KMS-11 (cell line): ENCODE results near the gene GRID2.

Source experiments
- H2AFZ ChIP-seq: fragments of 200-600 bp; sonication (generic); 2 replicates; pipeline ENCODE4 v1.6.1; 2016; ENCODE audit warnings: antibody characterized with exemption, mixed run types, low read depth
- H3K27ac ChIP-seq: fragments of 200-600 bp; sonication (generic); 2 replicates; pipeline ENCODE4 v1.6.1; 2016; ENCODE audit warnings: mild to moderate bottlenecking, mixed run types
- H3K27me3 ChIP-seq: fragments of 200-600 bp; sonication (generic); 2 replicates; pipeline ENCODE4 v1.6.1; 2017; ENCODE audit warnings: mild to moderate bottlenecking, low read depth, mixed run types, moderate library complexity; ENCODE audit not compliant: insufficient read depth
- H3K36me3 ChIP-seq: fragments of 200-600 bp; sonication (generic); 2 replicates; pipeline ENCODE4 v1.6.1; 2017; ENCODE audit warnings: mild to moderate bottlenecking, mixed run types; ENCODE audit not compliant: insufficient read depth
- H3K4me1 ChIP-seq: fragments of 200-600 bp; sonication (generic); 2 replicates; pipeline ENCODE4 v1.6.1; 2016; ENCODE audit warnings: mild to moderate bottlenecking, low read depth, mixed run types; ENCODE audit not compliant: poor library complexity, severe bottlenecking
- H3K4me2 ChIP-seq: fragments of 200-600 bp; sonication (generic); 2 replicates; pipeline ENCODE4 v1.7.0; 2016; ENCODE audit warnings: mild to moderate bottlenecking, mixed run types
- H3K4me3 ChIP-seq: fragments of 200-600 bp; sonication (generic); IDR thresholded peaks from 2 replicates; pipeline ENCODE4 v1.6.1; 2017; ENCODE audit warnings: low read depth, low read length, mixed read lengths; ENCODE audit not compliant: insufficient read depth
- H3K79me2 ChIP-seq: fragments of 200-600 bp; sonication (generic); 2 replicates; pipeline ENCODE4 v1.6.1; 2016; ENCODE audit warnings: low read depth, mixed run types; ENCODE audit not compliant: insufficient read depth
- H3K9ac ChIP-seq: fragments of 200-600 bp; sonication (generic); 2 replicates; pipeline ENCODE4 v1.6.1; 2016; ENCODE audit warnings: mild to moderate bottlenecking, mixed run types
- H4K20me1 ChIP-seq: fragments of 200-600 bp; sonication (generic); 2 replicates; pipeline ENCODE4 v1.6.1; 2016; ENCODE audit warnings: mild to moderate bottlenecking, mixed run types; ENCODE audit not compliant: insufficient read depth
- TF ChIP-seq, protein P1 (sequence below): fragments of 200-600 bp; sonication (generic); conservative IDR thresholded peaks from 2 replicates; pipeline ENCODE4 v1.6.1; 2017; ENCODE audit warnings: low read depth, mild to moderate bottlenecking, antibody characterized with exemption, low read length, moderate library complexity, mixed read lengths

The GRID2 gene

DNA sequence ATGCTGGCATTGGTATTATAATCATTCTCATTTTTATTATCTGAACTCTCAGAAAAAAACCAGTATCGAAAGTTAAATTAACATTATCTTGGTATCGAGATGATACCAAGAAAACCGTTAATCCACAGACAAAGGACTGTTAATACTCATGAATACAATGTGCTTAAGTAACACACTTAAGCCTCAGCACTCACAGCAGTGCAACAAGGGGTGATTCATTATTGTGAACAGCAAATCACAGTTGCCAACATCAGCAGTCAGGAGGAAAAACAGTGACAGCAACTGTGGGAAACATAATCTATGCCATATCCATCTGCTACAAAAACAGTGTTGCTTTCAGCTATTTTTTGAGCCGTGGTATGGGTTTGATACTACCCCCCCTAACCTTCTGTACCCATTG, 1313.8 kb downstream of the GRID2 start:
- TF ChIP-seq, protein P1, sequence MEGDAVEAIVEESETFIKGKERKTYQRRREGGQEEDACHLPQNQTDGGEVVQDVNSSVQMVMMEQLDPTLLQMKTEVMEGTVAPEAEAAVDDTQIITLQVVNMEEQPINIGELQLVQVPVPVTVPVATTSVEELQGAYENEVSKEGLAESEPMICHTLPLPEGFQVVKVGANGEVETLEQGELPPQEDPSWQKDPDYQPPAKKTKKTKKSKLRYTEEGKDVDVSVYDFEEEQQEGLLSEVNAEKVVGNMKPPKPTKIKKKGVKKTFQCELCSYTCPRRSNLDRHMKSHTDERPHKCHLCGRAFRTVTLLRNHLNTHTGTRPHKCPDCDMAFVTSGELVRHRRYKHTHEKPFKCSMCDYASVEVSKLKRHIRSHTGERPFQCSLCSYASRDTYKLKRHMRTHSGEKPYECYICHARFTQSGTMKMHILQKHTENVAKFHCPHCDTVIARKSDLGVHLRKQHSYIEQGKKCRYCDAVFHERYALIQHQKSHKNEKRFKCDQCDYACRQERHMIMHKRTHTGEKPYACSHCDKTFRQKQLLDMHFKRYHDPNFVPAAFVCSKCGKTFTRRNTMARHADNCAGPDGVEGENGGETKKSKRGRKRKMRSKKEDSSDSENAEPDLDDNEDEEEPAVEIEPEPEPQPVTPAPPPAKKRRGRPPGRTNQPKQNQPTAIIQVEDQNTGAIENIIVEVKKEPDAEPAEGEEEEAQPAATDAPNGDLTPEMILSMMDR = no peak
- Histone ChIP-seq H3K4me1 (no peaks in the 10 kb centered on the region), H3K9ac (no peak overlapping the region), H2AFZ (no peak overlapping the region), H4K20me1 (no peaks in the 10 kb centered on the region), H3K4me2 (no peak overlapping the region), H3K27me3 (no peaks in the 10 kb centered on the region), H3K36me3 (no peaks in the 10 kb centered on the region), H3K79me2 (no peaks in the 10 kb centered on the region), H3K27ac (no peak overlapping the region), H3K4me3 (no peak overlapping the region)

DNA sequence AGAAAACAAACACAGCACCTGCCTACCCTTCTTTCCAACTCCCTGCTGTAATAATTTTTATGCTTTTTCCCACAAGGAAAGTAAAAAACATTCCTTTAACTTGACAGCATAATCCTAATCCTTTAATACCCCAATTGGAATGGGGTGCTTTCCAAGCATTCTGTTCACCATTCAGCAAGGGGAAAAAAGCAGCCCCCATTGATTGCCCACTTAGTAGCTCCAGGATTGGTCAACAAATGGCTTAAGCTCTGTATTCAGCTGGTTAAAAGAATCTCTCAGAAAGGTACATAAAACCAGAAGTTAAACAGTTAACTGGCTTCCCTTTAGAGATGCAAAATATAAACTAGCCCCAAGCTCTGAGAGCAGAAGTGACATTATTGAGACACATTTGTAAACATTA, 1330.0 kb downstream of the GRID2 start:
- Histone ChIP-seq H2AFZ (no peak overlapping the region), H3K36me3 (no peaks in the 10 kb centered on the region), H3K4me2 (no peak overlapping the region), H3K27ac (no peak overlapping the region), H3K79me2 (no peaks in the 10 kb centered on the region), H3K4me3 (no peak overlapping the region), H4K20me1 (no peaks in the 10 kb centered on the region), H3K9ac (no peak overlapping the region), H3K27me3 (no peaks in the 10 kb centered on the region), H3K4me1 (no peaks in the 10 kb centered on the region)
- TF ChIP-seq, protein P1 = no peak

DNA sequence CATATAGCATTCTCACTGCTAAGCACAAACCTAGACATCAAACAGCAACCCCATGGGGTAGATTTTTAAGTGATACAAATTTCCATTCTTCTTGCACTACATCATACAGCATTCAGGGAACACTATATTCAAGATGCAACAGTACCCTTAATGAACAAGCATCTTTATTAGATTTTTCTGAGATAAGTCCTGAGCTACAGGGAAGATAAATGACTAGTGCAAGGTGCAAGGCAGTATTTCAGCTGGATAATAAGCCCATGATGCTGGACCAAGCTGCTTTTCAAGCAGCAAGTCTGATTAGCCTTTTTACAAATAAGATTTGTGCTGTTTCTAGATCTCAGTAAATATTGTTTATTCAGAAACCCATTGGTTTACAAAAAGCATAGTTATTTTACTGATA, 1332.2 kb downstream of the GRID2 start:
- no peak overlapping the region for H3K4me2 ChIP-seq
- no peak overlapping the region for H3K4me3 ChIP-seq
- H4K20me1 ChIP-seq = no peaks in the 10 kb centered on the region
- H3K9ac ChIP-seq = no peak overlapping the region
- H3K27me3 ChIP-seq = no peaks in the 10 kb centered on the region
- H3K79me2 ChIP-seq = no peaks in the 10 kb centered on the region
- no peaks in the 10 kb centered on the region for H3K36me3 ChIP-seq
- H2AFZ ChIP-seq = no peak overlapping the region
- H3K4me1 ChIP-seq = no peaks in the 10 kb centered on the region
- H3K27ac ChIP-seq = no peak overlapping the region
- TF ChIP-seq, protein P1 = no peak

DNA sequence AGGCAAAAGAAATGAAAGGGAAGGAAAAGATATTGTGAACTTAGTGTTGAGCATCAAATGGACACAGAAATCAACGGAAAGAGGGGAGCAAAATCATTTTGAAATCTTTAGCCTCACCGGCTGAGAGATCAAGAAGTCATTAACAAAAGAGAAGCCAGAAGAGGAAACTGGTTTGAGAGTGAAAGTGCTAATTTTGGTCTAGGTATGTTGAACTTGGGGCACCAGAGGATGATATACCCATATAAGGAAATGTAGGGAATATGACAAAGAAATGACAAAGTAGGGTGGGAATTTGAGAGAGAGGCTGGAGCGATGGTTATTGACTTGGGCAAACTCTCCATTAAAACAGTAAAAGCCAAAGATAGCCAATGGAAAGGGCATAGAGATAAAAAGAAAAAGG, 1341.4 kb downstream of the GRID2 start:
- Histone ChIP-seq H3K4me3 (no peak overlapping the region), H3K4me1 (no peaks in the 10 kb centered on the region), H2AFZ (no peak overlapping the region), H3K27me3 (no peaks in the 10 kb centered on the region), H3K9ac (no peak overlapping the region), H3K4me2 (no peak overlapping the region), H3K27ac (no peak overlapping the region), H3K79me2 (no peaks in the 10 kb centered on the region), H4K20me1 (no peaks in the 10 kb centered on the region), H3K36me3 (no peaks in the 10 kb centered on the region)
- TF ChIP-seq, protein P1 = no peak
